Neural crest cell (in vitro differentiated cells): ENCODE data around the gene GRK7. TPM values are rescaled to one million over a fixed set of nuclear protein-coding genes. Genes with fewer than 3 reads are reported as not detected.

ENCODE experiments used
- DNase-seq: peaks from one replicate; pipeline ENCODE4 v3.0.0; 2021; ENCODE audit warnings: low read depth, mixed read lengths, low spot score
- H3K27ac Mint-ChIP-seq: one replicate; pipeline ENCODE4 v1.8.0; 2021; ENCODE audit warnings: mild to moderate bottlenecking, mixed read lengths; ENCODE audit not compliant: unreplicated experiment
- H3K27me3 Mint-ChIP-seq: 2 replicates; pipeline ENCODE4 v1.8.0; 2021; ENCODE audit warnings: low read depth, mild to moderate bottlenecking, mixed read lengths
- H3K36me3 Mint-ChIP-seq: 2 replicates; pipeline ENCODE4 v1.8.0; 2021; ENCODE audit warnings: low read depth, mild to moderate bottlenecking, mixed read lengths
- H3K4me1 Mint-ChIP-seq: 2 replicates; pipeline ENCODE4 v1.8.0; 2021; ENCODE audit warnings: mixed read lengths
- H3K4me3 Mint-ChIP-seq: one replicate; pipeline ENCODE4 v1.8.0; 2021; ENCODE audit warnings: mild to moderate bottlenecking, mixed read lengths
- H3K9me3 Mint-ChIP-seq: 2 replicates; pipeline ENCODE4 v1.8.0; 2021; ENCODE audit warnings: mixed read lengths
- CTCF ChIP-seq: fragments of 200-600 bp; sonication (generic); conservative IDR thresholded peaks from 2 replicates; pipeline ENCODE4 v1.5.0; 2021; ENCODE audit warnings: antibody characterized with exemption, mild to moderate bottlenecking
- total RNA-seq: library from RNA; stranded (reverse); gene quantifications from 2 replicates; pipeline ENCODE4 v1.2.1, GENCODE V29; 2021

Gene GRK7
- total RNA-seq, 1 donor from 2014 or later = not detected

GRCh38 chr3:141738891-141739363 is 24.3 kb upstream of the GRK7 start:
- H3K27ac Mint-ChIP-seq = peak overlapping the region; percentile 98
- H3K36me3 Mint-ChIP-seq = no peaks in the 10 kb centered on the region
- no peak for TF ChIP-seq CTCF
- no peak for DNase-seq
- H3K27me3 Mint-ChIP-seq = no peaks in the 10 kb centered on the region
- H3K4me1 Mint-ChIP-seq = peaks cover 15% of the 10 kb centered on the region
- H3K4me3 Mint-ChIP-seq = peak overlapping the region; percentile 92
- H3K9me3 Mint-ChIP-seq = no peaks in the 10 kb centered on the region

GRCh38 chr3:141739731-141740130 is 23.5 kb upstream of the GRK7 start:
- no peak for TF ChIP-seq CTCF
- peak overlapping the region; percentile 92 for H3K4me3 Mint-ChIP-seq
- H3K36me3 Mint-ChIP-seq = no peaks in the 10 kb centered on the region
- H3K4me1 Mint-ChIP-seq = peaks cover 15% of the 10 kb centered on the region
- no peaks in the 10 kb centered on the region for H3K27me3 Mint-ChIP-seq
- DNase-seq = no peak
- no peak overlapping the region for H3K27ac Mint-ChIP-seq
- no peaks in the 10 kb centered on the region for H3K9me3 Mint-ChIP-seq

GRCh38 chr3:141740349-141740748 is 22.9 kb upstream of the GRK7 start:
- no peaks in the 10 kb centered on the region for H3K9me3 Mint-ChIP-seq
- no peak for TF ChIP-seq CTCF
- H3K4me1 Mint-ChIP-seq = peaks cover 15% of the 10 kb centered on the region
- no peak for DNase-seq
- H3K4me3 Mint-ChIP-seq = peak overlapping the region; percentile 92
- peaks cover under 1% of the 10 kb centered on the region for H3K36me3 Mint-ChIP-seq
- no peaks in the 10 kb centered on the region for H3K27me3 Mint-ChIP-seq
- no peak overlapping the region for H3K27ac Mint-ChIP-seq

- Mint-ChIP-seq H3K4me1 (peaks cover 15% of the 10 kb centered on the region), H3K9me3 (no peaks in the 10 kb centered on the region), H3K36me3 (peaks cover 6% of the 10 kb centered on the region), H3K27ac (no peak overlapping the region), H3K4me3 (no peak overlapping the region), H3K27me3 (no peaks in the 10 kb centered on the region)
- no peak for DNase-seq
- no peak for TF ChIP-seq CTCF
Measured at GRCh38 chr3:141743305-141743704, 19.9 kb upstream of the GRK7 start.

GRCh38 chr3:141746962-141747361 is 16.2 kb upstream of the GRK7 start:
- DNase-seq = no peak
- no peaks in the 10 kb centered on the region for H3K9me3 Mint-ChIP-seq
- no peak overlapping the region for H3K4me3 Mint-ChIP-seq
- H3K4me1 Mint-ChIP-seq = no peaks in the 10 kb centered on the region
- no peak overlapping the region for H3K27ac Mint-ChIP-seq
- peaks cover 6% of the 10 kb centered on the region for H3K36me3 Mint-ChIP-seq
- TF ChIP-seq CTCF = no peak
- no peaks in the 10 kb centered on the region for H3K27me3 Mint-ChIP-seq

GRCh38 chr3:141753399-141753798 is 9.8 kb upstream of the GRK7 start:
- no peak overlapping the region for H3K27ac Mint-ChIP-seq
- no peak overlapping the region for H3K4me3 Mint-ChIP-seq
- H3K9me3 Mint-ChIP-seq = no peaks in the 10 kb centered on the region
- no peak for TF ChIP-seq CTCF
- DNase-seq = no peak
- H3K4me1 Mint-ChIP-seq = no peaks in the 10 kb centered on the region
- H3K27me3 Mint-ChIP-seq = no peaks in the 10 kb centered on the region
- H3K36me3 Mint-ChIP-seq = no peaks in the 10 kb centered on the region
